Astrocyte of the cerebellum (primary cell): ENCODE results near the gene SEMG1.

Source experiments
- DNase-seq: peaks from one replicate; pipeline ENCODE4 v3.0.0-alpha.2; 2011; ENCODE audit warnings: low read depth
- H3K4me3 ChIP-seq: 2 replicates; pipeline ENCODE4 v1.5.1; 2011; ENCODE audit warnings: mild to moderate bottlenecking, low read depth, low read length, moderate library complexity
- in situ Hi-C: cut with HindIII; loops from 2 replicates; pipeline ENCODE4 v1.10.0; 2017; ENCODE audit warnings: low sequenced_read_pairs
- TF ChIP-seq, protein P1 (sequence below): IDR thresholded peaks from 2 replicates; pipeline ENCODE4 v1.5.1; 2012; ENCODE audit warnings: low read length, low read depth, moderate library complexity, mild to moderate bottlenecking; ENCODE audit errors: missing control alignments

SEMG1 gene

DNA sequence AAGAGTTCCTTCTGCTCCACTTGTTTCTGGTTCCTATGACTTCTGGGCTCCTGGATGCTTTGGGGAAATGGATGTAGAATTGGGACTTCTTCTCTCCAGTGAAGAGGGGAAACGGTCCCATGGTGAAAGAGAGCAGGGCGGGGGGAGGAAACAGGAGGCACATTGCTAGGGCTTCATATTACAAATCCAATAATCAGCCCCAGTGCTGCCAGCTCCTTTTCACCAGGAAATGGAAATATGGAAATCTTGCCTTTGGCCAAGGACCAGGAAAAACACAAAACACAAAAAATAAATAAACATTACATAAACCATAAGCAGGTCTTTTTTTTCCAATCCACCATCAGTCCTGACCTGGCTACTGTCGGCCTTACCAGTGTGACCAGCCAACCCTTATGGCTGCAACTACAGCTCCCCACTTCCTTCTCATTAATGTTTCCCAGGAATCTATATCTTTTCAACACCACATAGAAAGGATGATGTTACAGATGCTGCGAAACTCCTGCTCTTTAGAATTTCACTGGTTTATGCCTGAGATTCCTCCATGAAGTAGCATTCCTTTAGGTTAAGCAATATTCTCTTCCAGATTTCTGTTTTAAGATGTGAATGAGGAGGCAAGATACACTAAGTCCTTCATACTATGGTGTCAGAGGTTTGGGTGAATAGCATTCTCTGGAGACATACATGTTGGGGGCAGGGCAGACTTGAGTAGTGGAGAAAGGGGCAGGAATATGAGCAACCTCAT, 30.1 kb upstream of the SEMG1 start:
- TF ChIP-seq, protein P1, sequence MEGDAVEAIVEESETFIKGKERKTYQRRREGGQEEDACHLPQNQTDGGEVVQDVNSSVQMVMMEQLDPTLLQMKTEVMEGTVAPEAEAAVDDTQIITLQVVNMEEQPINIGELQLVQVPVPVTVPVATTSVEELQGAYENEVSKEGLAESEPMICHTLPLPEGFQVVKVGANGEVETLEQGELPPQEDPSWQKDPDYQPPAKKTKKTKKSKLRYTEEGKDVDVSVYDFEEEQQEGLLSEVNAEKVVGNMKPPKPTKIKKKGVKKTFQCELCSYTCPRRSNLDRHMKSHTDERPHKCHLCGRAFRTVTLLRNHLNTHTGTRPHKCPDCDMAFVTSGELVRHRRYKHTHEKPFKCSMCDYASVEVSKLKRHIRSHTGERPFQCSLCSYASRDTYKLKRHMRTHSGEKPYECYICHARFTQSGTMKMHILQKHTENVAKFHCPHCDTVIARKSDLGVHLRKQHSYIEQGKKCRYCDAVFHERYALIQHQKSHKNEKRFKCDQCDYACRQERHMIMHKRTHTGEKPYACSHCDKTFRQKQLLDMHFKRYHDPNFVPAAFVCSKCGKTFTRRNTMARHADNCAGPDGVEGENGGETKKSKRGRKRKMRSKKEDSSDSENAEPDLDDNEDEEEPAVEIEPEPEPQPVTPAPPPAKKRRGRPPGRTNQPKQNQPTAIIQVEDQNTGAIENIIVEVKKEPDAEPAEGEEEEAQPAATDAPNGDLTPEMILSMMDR = no peak
- no peak for DNase-seq
- in situ Hi-C loops = no loop called here
- no peak overlapping the region for H3K4me3 ChIP-seq

DNA sequence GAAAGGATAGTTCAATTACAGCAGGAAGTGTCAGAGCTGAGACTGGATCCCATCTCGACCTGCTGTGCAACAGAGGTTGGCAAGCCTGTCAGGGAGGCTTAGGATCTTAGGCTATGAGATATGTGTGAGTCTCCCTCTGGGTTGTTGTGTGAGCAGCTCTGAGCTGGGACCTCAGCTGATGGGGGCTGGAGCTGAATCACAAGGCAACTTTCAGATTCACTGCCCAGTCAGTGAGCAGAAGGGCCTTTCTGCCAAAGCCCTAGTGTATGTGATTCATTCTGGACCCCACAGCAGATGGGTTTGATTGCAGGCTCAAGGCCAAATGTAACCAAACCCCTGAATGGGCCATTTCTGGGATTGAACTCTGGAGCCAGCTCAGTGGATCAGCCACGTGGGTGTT, 27.7 kb upstream of the SEMG1 start:
- TF ChIP-seq, protein P1 = no peak
- no peak for DNase-seq
- in situ Hi-C loops = no loop called here
- no peak overlapping the region for H3K4me3 ChIP-seq

- TF ChIP-seq, protein P1 = no peak
- in situ Hi-C loops = no loop called here
- DNase-seq = peak; percentile 48
- H3K4me3 ChIP-seq = no peak overlapping the region
Measured at GRCh38 chr20:45181639-45182038, 25.2 kb upstream of the SEMG1 start.

DNA sequence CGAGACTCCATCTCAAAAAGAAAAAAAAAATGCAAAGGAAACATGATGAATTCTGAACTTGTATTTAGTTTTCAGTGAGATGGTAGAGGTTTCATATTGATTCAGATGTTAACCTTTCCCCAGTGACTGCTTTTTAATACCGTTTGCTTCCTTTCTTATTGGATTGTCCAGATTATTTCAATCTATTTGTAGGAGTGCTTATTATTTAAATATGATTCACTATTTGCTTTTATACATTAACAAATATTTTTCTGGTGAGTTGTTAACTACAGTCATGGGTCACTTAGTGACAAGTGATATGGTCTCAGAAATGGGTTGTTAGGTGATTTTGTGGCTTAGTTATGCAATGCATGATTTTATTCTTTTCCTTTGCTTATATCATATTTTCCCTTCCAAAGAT, 23.7 kb upstream of the SEMG1 start:
- TF ChIP-seq, protein P1 = no peak
- no peak overlapping the region for H3K4me3 ChIP-seq
- DNase-seq = no peak
- in situ Hi-C loops = no loop called here

GRCh38 chr20:45187693-45188092, 19.1 kb upstream of the SEMG1 start:
- DNase-seq = no peak
- no peak overlapping the region for H3K4me3 ChIP-seq
- in situ Hi-C loops = no loop called here
- TF ChIP-seq, protein P1 = no peak

GRCh38 chr20:45189067-45189609, 17.7 kb upstream of the SEMG1 start:
- TF ChIP-seq, protein P1 = no peak
- H3K4me3 ChIP-seq = no peak overlapping the region
- no peak for DNase-seq
- in situ Hi-C loops = no loop called here

DNA sequence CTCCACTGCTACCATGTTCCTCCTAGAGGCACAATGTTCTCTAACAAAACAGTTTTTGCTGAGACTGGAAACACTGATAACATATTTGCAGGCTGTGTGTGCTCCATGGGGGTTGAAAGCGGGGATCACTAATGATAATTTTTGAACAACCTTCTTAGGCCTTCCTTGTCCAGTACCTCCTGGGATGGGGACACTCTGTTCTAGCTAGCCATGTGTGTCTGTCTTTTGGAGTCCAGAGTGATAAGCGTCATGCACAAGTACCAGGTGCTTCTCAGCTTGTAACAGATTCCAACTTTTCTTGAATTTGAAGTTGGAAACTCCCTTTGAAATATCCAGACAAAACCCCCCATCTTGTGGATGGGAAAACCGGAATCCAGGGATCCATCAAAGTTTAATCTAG, 17.0 kb upstream of the SEMG1 start:
- TF ChIP-seq, protein P1 = no peak
- no peak for DNase-seq
- H3K4me3 ChIP-seq = no peak overlapping the region
- in situ Hi-C loops = no loop called here
